ENCODE data around the gene DBI. TPM values are rescaled to one million over a fixed set of nuclear protein-coding genes. Genes with fewer than 3 reads are reported as not detected.

DBI gene
- total and polyA plus RNA-seq, 2 of the 8 experiments (the other 6 are each of a cell fraction or from before 2014, with no cell fraction given) = 180 to 212 TPM

GRCh38 chr2:119339562-119339923, 27.2 kb upstream of the DBI start:
- Histone ChIP-seq H3K23ac (ENCODE audit: insufficient read length) (no peak overlapping the region), H3K27ac (ENCODE audit: low read depth, low read length) (no peak overlapping the region), H3K56ac (replicated peaks; ENCODE audit: insufficient read length, low read depth, low read length) (no peak overlapping the region), H2AK5ac (ENCODE audit: low read depth, low read length) (no peak overlapping the region), H3K79me1 (ENCODE audit: low read depth, low read length) (no peaks in the 10 kb centered on the region), H3K4me2 (ENCODE audit: insufficient read depth in 1 of 2, low read depth in 2 of 2, low read length in 2 of 2) (no peak overlapping the region), H3K27me3 (replicated peaks in 1 of 4; ENCODE audit: control insufficient read depth in 3 of 4, extremely low read depth in 1 of 4, insufficient read depth in 3 of 4, low read length in 3 of 4) (no peaks in the 10 kb centered on the region), H3K18ac (ENCODE audit: extremely low read depth, low read length) (no peak overlapping the region), H2AFZ (ENCODE audit: low read length) (no peak overlapping the region), H2BK15ac (ENCODE audit: low read length) (no peak overlapping the region), H2BK12ac (ENCODE audit: low read depth, low read length) (no peak overlapping the region), H3K14ac (ENCODE audit: insufficient read length) (no peak overlapping the region), H3K4me1 (replicated peaks in 1 of 4; ENCODE audit: control insufficient read depth in 3 of 4, insufficient read depth in 4 of 4, low read length in 3 of 4) (no peaks in the 10 kb centered on the region), H2BK5ac (ENCODE audit: low read depth, low read length) (no peak overlapping the region), H4K20me1 (replicated peaks in 1 of 2; ENCODE audit: control insufficient read depth in 1 of 2, insufficient read depth in 2 of 2, low read length in 2 of 2) (no peaks in the 10 kb centered on the region), H4K5ac (ENCODE audit: insufficient read length, low read depth, low read length) (no peak overlapping the region), H3K36me3 (ENCODE audit: control insufficient read depth in 2 of 4, insufficient read depth in 4 of 4, low read length in 3 of 4) (no peaks in the 10 kb centered on the region), H2BK120ac (replicated peaks; ENCODE audit: low read depth, low read length) (no peak overlapping the region), H3K9me3 (ENCODE audit: insufficient read depth in 2 of 2, low read depth in 1 of 2, low read length in 1 of 2) (no peaks in the 10 kb centered on the region), H2BK20ac (ENCODE audit: low read length) (no peak overlapping the region), H3K23me2 (ENCODE audit: low read depth, low read length) (no peaks in the 10 kb centered on the region; the same call in 1 of the 2 replicates), H3K4ac (replicated peaks; ENCODE audit: insufficient read length, low read depth, low read length) (no peak overlapping the region), H4K91ac (replicated peaks; ENCODE audit: insufficient read length, low read length) (no peak overlapping the region), H3K79me2 (ENCODE audit: control insufficient read depth in 1 of 2, insufficient read depth in 2 of 2, low read length in 2 of 2) (no peaks in the 10 kb centered on the region), H4K8ac (ENCODE audit: extremely low read depth, insufficient read depth, low read length) (no peak overlapping the region), H3K4me3 (ENCODE audit: extremely low read depth in 1 of 4, insufficient read depth in 2 of 4, low read depth in 3 of 4, low read length in 4 of 4) (no peak overlapping the region), H3K9ac (replicated peaks in 1 of 4; ENCODE audit: extremely low read depth in 1 of 4, low read depth in 3 of 4, low read length in 3 of 4) (no peak overlapping the region)
- POLR2A ChIA-PET (ENCODE audit: partially characterized antibody) = no interaction called here
- FAIRE-seq (no peak), DNase-seq (ENCODE audit: low read depth in 1 of 2, low spot score in 2 of 2) (no peak)
- WGBS, 2 experiments (ENCODE audit: extremely low coverage in 1 of 2, insufficient coverage in 1 of 2, insufficient read length in 1 of 2, insufficient replicate concordance in 2 of 2, low coverage in 1 of 2, low lambda C conversion rate in 2 of 2, missing lambda C conversion rate in 1 of 2) = 94% methylated on average over 7 of the region's 7 CpGs; no CpG with 5 or more reads in 1 of the 2 experiments
- CTCF ChIA-PET (ENCODE audit: partially characterized antibody) = interaction anchor here (0.9 to 1.7 kb wide), 3 partner anchors 11 to 1293 kb away, joined by 3 to 5 read pairs (median 4); no protein-coding TSS in a partner anchor
- no peak for TF ChIP-seq MAX (IDR thresholded peaks at IDR 0.05)
- no peak for TF ChIP-seq EP300 (IDR thresholded peaks at IDR 0.05; ENCODE audit: borderline replicate concordance in 1 of 2, low read depth in 2 of 2, low read length in 2 of 2)
- no peak for TF ChIP-seq SP4 (IDR thresholded peaks at IDR 0.05; ENCODE audit: low read length)
- no peak for TF ChIP-seq TAF1 (IDR thresholded peaks at IDR 0.05; ENCODE audit: low read depth, low read length)
- TF ChIP-seq YY1 (IDR thresholded peaks at IDR 0.05; ENCODE audit: low read depth, low read length) = no peak
- no peak for TF ChIP-seq GTF2F1 (IDR thresholded peaks at IDR 0.05; ENCODE audit: borderline replicate concordance, low read depth, low read length)
- TF ChIP-seq SIRT6 (IDR thresholded peaks at IDR 0.05; ENCODE audit: low read length) = no peak
- TF ChIP-seq SUZ12 (IDR thresholded peaks at IDR 0.05; ENCODE audit: low read length) = no peak
- no peak for TF ChIP-seq BCL11A (IDR thresholded peaks at IDR 0.05; ENCODE audit: low read depth in 2 of 2, low read length in 2 of 2)
- TF ChIP-seq KDM1A (IDR thresholded peaks at IDR 0.05; ENCODE audit: borderline replicate concordance, low read length) = no peak
- no peak for TF ChIP-seq ASH2L (IDR thresholded peaks at IDR 0.05; ENCODE audit: low read length)
- TF ChIP-seq MAFK (IDR thresholded peaks at IDR 0.05; ENCODE audit: low read depth, low read length) = no peak
- TF ChIP-seq SIN3A (conservative IDR thresholded peaks at IDR 0.05 in 1 of 2, IDR thresholded peaks at IDR 0.05 in 1 of 2; ENCODE audit: low read depth in 1 of 2, low read length in 2 of 2) = no peak
- TF ChIP-seq E2F6 (IDR thresholded peaks at IDR 0.05) = no peak
